NK-92 (cell line): ENCODE measurements around the gene RNF40.
"Not testable (repeated sequence)": the region's sequence is repeated elsewhere in the genome, so short reads cannot be mapped to it uniquely, and the experiment has no call there.

Source experiments
- DNase-seq: peaks from one replicate; lab custom pipeline; 2025; ENCODE audit not compliant: unreplicated experiment; lab: John Stamatoyannopoulos, UW

The RNF40 gene

GRCh38 chr16:30780549-30780948 lies 18.4 kb downstream of the RNF40 start:
- DNase-seq = no peak

GRCh38 chr16:30782486-30783279 lies 20.6 kb downstream of the RNF40 start:
- DNase-seq = no peak

GRCh38 chr16:30783280-30784109 lies 21.4 kb downstream of the RNF40 start:
- no peak for DNase-seq

GRCh38 chr16:30784215-30784614 lies 22.1 kb downstream of the RNF40 start:
- no peak for DNase-seq

- no peak for DNase-seq
Observed at GRCh38 chr16:30785126-30786106, 23.3 kb downstream of the RNF40 start.

- no peak for DNase-seq
Observed at GRCh38 chr16:30786115-30786935, 24.2 kb downstream of the RNF40 start.

- no peak for DNase-seq
Observed at GRCh38 chr16:30786936-30787612, 25.0 kb downstream of the RNF40 start, which contains the start of gene ZNF629. TSS of gene ZNF629 (minus strand) at chr16:30787205. CDS start at chr16:30784482, 2,723 bp downstream.

GRCh38 chr16:30787613-30788378 lies 25.7 kb downstream of the RNF40 start:
- DNase-seq = no peak

- DNase-seq = no peak
Observed at GRCh38 chr16:30793508-30794069, 31.5 kb downstream of the RNF40 start.

- no peak for DNase-seq
Observed at GRCh38 chr16:30794634-30795033, 32.5 kb downstream of the RNF40 start.

- no peak for DNase-seq
Observed at GRCh38 chr16:30797670-30798309, 35.7 kb downstream of the RNF40 start.

GRCh38 chr16:30802936-30803335 lies 40.8 kb downstream of the RNF40 start:
- DNase-seq = no peak

GRCh38 chr16:30805056-30805369 lies 42.9 kb downstream of the RNF40 start:
- no peak for DNase-seq

- DNase-seq = no peak
Observed at GRCh38 chr16:30805370-30806169, 43.4 kb downstream of the RNF40 start.

GRCh38 chr16:30808146-30808545 lies 46.0 kb downstream of the RNF40 start:
- DNase-seq = no peak

GRCh38 chr16:30808890-30809426 lies 46.8 kb downstream of the RNF40 start:
- DNase-seq = not testable (repeated sequence)

GRCh38 chr16:30809675-30810074 lies 47.6 kb downstream of the RNF40 start:
- DNase-seq = not testable (repeated sequence)
